OCI-LY7 (cell line): Measurements from ENCODE around the gene LTA4H.
A peak's percentile ranks its signal among the peaks of the same experiment; 100 is the strongest.

ENCODE experiments used
- CTCF ChIP-seq: fragments of 200-600 bp; sonication (generic); conservative IDR thresholded peaks from 2 replicates; pipeline ENCODE4 v1.5.1; 2014; ENCODE audit warnings: mild to moderate bottlenecking, antibody characterized with exemption, low read length, moderate library complexity, mixed read lengths
- EZH2phosphoT487 ChIP-seq: fragments of 200-600 bp; sonication (generic); IDR thresholded peaks from 2 replicates; pipeline ENCODE4 v1.6.1; 2018; ENCODE audit warnings: low read depth, borderline replicate concordance, mild to moderate bottlenecking, mixed run types, antibody characterized with exemption, low read length, moderate library complexity, mixed read lengths

GRCh38 chr12:96057986-96058553, 22.7 kb upstream of the LTA4H start:
- TF ChIP-seq EZH2phosphoT487 = no peak
- TF ChIP-seq CTCF = 0 out of 2 replicates have a peak, but pooled peaks have one; percentile 20
